Measurements from ENCODE around the gene NCKAP5L.

The NCKAP5L gene

GRCh38 chr12:49744363-49744885 is 83.8 kb downstream of the NCKAP5L start:
- DNase-seq (ENCODE audit: low read depth in 4 of 4, low spot score in 1 of 4) = no peak

GRCh38 chr12:49741882-49742620 is 86.2 kb downstream of the NCKAP5L start:
- DNase-seq (ENCODE audit: low read depth in 4 of 4, low spot score in 1 of 4) = peak; percentile 47 to 82 (median 66)
